ENCODE results near the gene NBEA. TPM values are rescaled to one million over a fixed set of nuclear protein-coding genes. Genes with fewer than 3 reads are reported as not detected.

Gene NBEA
- total RNA-seq, 1 donor from 2014 or later: 10.8 TPM

DNA sequence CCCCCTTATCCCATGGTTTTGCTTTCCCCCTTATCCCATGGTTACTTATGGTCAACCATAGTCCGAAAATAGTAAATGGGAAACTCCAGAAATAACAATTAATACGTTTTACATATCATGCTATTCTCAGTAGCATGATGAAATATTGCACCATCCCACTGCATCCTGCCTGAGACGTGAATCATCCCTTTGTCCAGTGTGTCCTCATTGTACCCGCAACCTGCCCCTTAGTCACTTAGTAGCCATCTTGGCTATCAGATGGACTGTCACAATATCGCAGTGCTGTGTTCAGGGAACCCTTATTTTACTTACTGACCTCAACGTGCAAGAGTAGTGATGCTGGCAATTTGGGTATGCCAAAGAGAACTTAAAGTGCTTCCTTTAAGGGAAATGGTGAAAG is 10.5 kb upstream of the NBEA start:
- Mint-ChIP-seq H3K4me1 (no peaks in the 10 kb centered on the region), H3K36me3 (ENCODE audit: low read depth) (no peaks in the 10 kb centered on the region), H3K27ac (ENCODE audit: unreplicated experiment) (no peak overlapping the region), H3K27me3 (ENCODE audit: low read depth) (peaks cover 17% of the 10 kb centered on the region), H3K9me3 (no peaks in the 10 kb centered on the region), H3K4me3 (no peak overlapping the region)
- no peak for DNase-seq (ENCODE audit: low read depth, low spot score)
- TF ChIP-seq, protein P1, sequence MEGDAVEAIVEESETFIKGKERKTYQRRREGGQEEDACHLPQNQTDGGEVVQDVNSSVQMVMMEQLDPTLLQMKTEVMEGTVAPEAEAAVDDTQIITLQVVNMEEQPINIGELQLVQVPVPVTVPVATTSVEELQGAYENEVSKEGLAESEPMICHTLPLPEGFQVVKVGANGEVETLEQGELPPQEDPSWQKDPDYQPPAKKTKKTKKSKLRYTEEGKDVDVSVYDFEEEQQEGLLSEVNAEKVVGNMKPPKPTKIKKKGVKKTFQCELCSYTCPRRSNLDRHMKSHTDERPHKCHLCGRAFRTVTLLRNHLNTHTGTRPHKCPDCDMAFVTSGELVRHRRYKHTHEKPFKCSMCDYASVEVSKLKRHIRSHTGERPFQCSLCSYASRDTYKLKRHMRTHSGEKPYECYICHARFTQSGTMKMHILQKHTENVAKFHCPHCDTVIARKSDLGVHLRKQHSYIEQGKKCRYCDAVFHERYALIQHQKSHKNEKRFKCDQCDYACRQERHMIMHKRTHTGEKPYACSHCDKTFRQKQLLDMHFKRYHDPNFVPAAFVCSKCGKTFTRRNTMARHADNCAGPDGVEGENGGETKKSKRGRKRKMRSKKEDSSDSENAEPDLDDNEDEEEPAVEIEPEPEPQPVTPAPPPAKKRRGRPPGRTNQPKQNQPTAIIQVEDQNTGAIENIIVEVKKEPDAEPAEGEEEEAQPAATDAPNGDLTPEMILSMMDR (conservative IDR thresholded peaks at IDR 0.05): no peak

DNA sequence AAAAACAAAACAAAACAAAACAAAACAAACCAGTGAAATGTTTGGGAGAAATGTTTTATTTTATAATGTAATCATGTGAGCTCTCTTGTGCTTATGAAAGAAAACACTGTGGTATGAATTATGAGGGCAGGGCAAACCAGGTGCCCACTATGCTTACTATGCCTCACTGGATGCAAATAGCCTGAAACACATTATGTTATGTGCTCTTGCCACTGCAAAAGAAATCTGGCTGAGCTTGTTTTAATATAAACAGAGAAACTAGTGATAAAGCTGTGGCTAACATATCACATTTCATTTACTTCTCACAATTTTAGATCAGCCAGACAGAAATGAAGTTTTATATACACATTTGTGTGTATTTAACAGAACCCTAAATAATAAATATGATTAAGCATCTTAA is 8.7 kb upstream of the NBEA start:
- H3K27ac Mint-ChIP-seq (ENCODE audit: unreplicated experiment): no peak overlapping the region
- peaks cover 27% of the 10 kb centered on the region for H3K27me3 Mint-ChIP-seq (ENCODE audit: low read depth)
- no peak for DNase-seq (ENCODE audit: low read depth, low spot score)
- TF ChIP-seq, protein P1 (conservative IDR thresholded peaks at IDR 0.05): no peak
- H3K9me3 Mint-ChIP-seq: no peaks in the 10 kb centered on the region
- no peak overlapping the region for H3K4me3 Mint-ChIP-seq
- no peaks in the 10 kb centered on the region for H3K4me1 Mint-ChIP-seq
- no peaks in the 10 kb centered on the region for H3K36me3 Mint-ChIP-seq (ENCODE audit: low read depth)

DNA sequence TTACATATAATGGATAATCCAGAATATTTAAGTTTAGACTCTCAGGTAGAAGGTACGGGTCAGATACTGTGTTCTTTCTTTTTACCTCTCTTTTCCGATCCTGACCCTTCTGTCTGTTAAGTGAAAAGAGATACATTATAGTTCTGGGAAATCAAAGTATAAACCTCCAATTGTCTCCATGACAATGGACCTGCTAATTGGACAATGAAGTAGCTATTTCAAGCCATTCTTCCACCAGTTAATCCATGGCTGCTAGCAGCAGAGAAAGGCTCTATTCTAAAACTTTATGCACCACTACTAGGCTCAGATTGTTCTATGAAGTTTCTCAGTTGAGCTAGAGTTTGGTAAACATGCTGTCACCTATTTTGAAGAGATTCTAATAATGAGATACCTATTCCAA is 8.3 kb upstream of the NBEA start:
- TF ChIP-seq, protein P1 (conservative IDR thresholded peaks at IDR 0.05): no peak
- Mint-ChIP-seq H3K4me1 (no peaks in the 10 kb centered on the region), H3K4me3 (no peak overlapping the region), H3K36me3 (ENCODE audit: low read depth) (no peaks in the 10 kb centered on the region), H3K27ac (ENCODE audit: unreplicated experiment) (no peak overlapping the region), H3K27me3 (ENCODE audit: low read depth) (peaks cover 26% of the 10 kb centered on the region), H3K9me3 (no peaks in the 10 kb centered on the region)
- no peak for DNase-seq (ENCODE audit: low read depth, low spot score)

DNA sequence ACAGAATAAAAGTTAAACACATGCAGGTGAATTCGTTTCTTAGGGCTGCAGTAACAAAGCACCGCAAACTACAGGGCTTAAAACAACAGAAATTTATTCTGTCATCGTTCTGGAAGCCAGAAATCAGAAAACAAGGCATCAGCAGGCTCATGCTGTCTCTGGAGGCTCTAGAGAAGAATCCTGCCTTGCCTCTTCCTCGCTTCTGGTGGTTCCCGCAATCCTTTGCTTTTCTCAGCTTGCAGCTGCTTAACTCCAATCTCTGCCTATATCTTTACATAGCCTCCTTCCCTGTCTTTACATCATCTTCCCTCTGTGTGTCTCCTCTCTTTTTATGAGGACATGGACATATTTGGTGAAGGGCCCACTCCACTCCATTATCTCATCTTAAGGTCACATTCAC is 6.2 kb upstream of the NBEA start:
- no peak overlapping the region for H3K27ac Mint-ChIP-seq (ENCODE audit: unreplicated experiment)
- peaks cover 37% of the 10 kb centered on the region for H3K27me3 Mint-ChIP-seq (ENCODE audit: low read depth)
- no peaks in the 10 kb centered on the region for H3K36me3 Mint-ChIP-seq (ENCODE audit: low read depth)
- TF ChIP-seq, protein P1 (conservative IDR thresholded peaks at IDR 0.05): no peak
- no peaks in the 10 kb centered on the region for H3K9me3 Mint-ChIP-seq
- no peaks in the 10 kb centered on the region for H3K4me1 Mint-ChIP-seq
- DNase-seq (ENCODE audit: low read depth, low spot score): no peak
- no peak overlapping the region for H3K4me3 Mint-ChIP-seq

DNA sequence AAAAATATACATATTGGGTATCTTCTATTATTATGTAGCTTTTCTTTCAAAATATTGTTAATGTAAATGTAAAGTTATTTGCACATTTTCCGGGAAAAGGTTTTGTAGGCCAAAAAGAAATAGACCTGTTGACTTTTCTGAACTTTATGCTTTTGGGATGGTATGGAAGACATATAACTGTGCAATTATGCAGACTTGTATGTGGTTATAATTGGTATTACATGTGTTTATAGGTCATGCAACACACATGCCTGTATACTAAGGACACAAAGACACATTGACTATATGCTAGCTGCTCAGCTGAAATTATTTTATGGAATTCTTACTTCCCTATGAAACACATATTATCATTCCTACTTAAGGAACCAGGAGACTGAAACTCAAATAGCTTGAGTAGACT is 2.3 kb upstream of the NBEA start:
- DNase-seq (ENCODE audit: low read depth, low spot score): no peak
- Mint-ChIP-seq H3K4me1 (peaks cover 23% of the 10 kb centered on the region), H3K36me3 (ENCODE audit: low read depth) (no peaks in the 10 kb centered on the region), H3K27me3 (ENCODE audit: low read depth) (peaks cover 57% of the 10 kb centered on the region), H3K9me3 (no peaks in the 10 kb centered on the region), H3K27ac (ENCODE audit: unreplicated experiment) (no peak overlapping the region), H3K4me3 (no peak overlapping the region)
- TF ChIP-seq, protein P1 (conservative IDR thresholded peaks at IDR 0.05): peak; percentile 30

DNA sequence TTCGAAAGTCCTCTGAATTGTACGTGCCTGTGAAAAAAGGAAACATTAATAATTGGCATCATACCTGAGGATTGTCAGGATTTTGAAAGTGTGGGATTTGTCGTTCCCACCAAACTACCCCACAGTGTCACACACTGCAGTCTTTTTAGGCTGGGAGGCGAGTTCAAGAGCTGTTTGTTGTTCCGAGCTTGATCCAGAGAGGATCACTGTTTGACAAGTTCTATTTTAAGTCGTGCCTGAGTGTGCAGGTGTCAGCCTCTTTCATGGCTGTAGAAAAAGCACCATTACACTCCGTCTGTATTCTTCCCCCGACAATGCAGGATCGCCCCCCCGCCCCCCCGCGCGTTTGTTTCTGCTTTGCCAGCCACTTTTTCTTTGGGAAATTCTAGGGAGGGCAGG is 635 bp upstream of the NBEA start:
- H3K9me3 Mint-ChIP-seq: no peaks in the 10 kb centered on the region
- H3K27ac Mint-ChIP-seq (ENCODE audit: unreplicated experiment): no peak overlapping the region
- peaks cover 30% of the 10 kb centered on the region for H3K4me1 Mint-ChIP-seq
- peaks cover 55% of the 10 kb centered on the region for H3K27me3 Mint-ChIP-seq (ENCODE audit: low read depth)
- TF ChIP-seq, protein P1 (conservative IDR thresholded peaks at IDR 0.05): no peak
- DNase-seq (ENCODE audit: low read depth, low spot score): no peak
- peak overlapping the region; percentile 97 for H3K4me3 Mint-ChIP-seq
- H3K36me3 Mint-ChIP-seq (ENCODE audit: low read depth): no peaks in the 10 kb centered on the region
